Heart left ventricle (tissue), 13 donors: ENCODE results near the gene ANTXRL.

Experiments
- CTCF ChIP-seq, 12 donors: fragments of 200-600 bp; sonication (generic) in 4 of 12; IDR thresholded peaks; one replicate each; pipeline versions ENCODE4 v1.5.0 to v1.8.0; 2018 to 2022; ENCODE audit warnings: antibody characterized with exemption in 12 of 12, mild to moderate bottlenecking in 5 of 12
- POLR2A ChIP-seq, 2 donors: fragments of 450-650 bp; IDR thresholded peaks; one replicate each; pipeline ENCODE4 v1.6.1; 2017; ENCODE audit warnings: antibody characterized with exemption in 2 of 2, mild to moderate bottlenecking in 2 of 2, moderate library complexity in 2 of 2
- donor health status: ischemic (EF 13 %, LVEDD 7.1; RV severe dilation, severe dysfunction).
- donor health status: DM: no; HTN: yes; CAD: no.
- donor health status: DM: no; HTN: no; CAD: no.
- donor health status: ischemic (EF 25% LVEDD 6.9; RV normal size, moderate dysfunction).
- donor health status: ischemic (EF 25% LVEDD 5.7; RV mildly dilated, moderate dysfunction).
- donor health status: ischemic (EF 35%, LVEDD 5.7; RV mildly dilated, moderate dysfunction).
- donor health status: nonischemic (EF 11% LVEDD 7.7; RV severe dilation, severe dysfunction).
- donor health status: DM: yes; HTN: yes; CAD: no.
- donor health status: PGD.
- donor health status: ischemic (EF 29% LVEDD 5.4; RV normal size, mild dysfunction).
- donor health status: nonischemic (EF 23%, LVEDD 6.1; RV moderate dilation, normal function).

- TF ChIP-seq CTCF (IDR thresholded peaks at IDR 0.05) (no peak), POLR2A (IDR thresholded peaks at IDR 0.05) (no peak)
Measured at GRCh38 chr10:46327685-46328084, 40.9 kb downstream of the ANTXRL start.
